ENCODE data around the gene PLEKHA8. TPM values are rescaled to one million over a fixed set of nuclear protein-coding genes. Genes with fewer than 3 reads are reported as not detected.

Gene PLEKHA8
- total and polyA plus RNA-seq, 2 of the 8 experiments (the other 6 are each of a cell fraction or from before 2014, with no cell fraction given) = 10.7 to 44.0 TPM

- H3K18ac ChIP-seq (ENCODE audit: extremely low read depth, low read length) = no peak overlapping the region
- H3K23ac ChIP-seq (ENCODE audit: insufficient read length) = no peak overlapping the region
- peaks cover 7 to 64% of the 10 kb centered on the region in 2 experiments; a peak in 3 of 4 replicates for H3K79me2 ChIP-seq (ENCODE audit: control insufficient read depth in 1 of 2, insufficient read depth in 2 of 2, low read length in 2 of 2)
- H2BK5ac ChIP-seq (ENCODE audit: low read depth, low read length) = no peak overlapping the region
- no peak for FAIRE-seq
- no peaks in the 10 kb centered on the region for H3K27me3 ChIP-seq (replicated peaks in 1 of 4; ENCODE audit: control insufficient read depth in 3 of 4, extremely low read depth in 1 of 4, insufficient read depth in 3 of 4, low read length in 3 of 4)
- H2AK5ac ChIP-seq (ENCODE audit: low read depth, low read length) = no peak overlapping the region
- no peak overlapping the region for H2AFZ ChIP-seq (ENCODE audit: low read length)
- H4K91ac ChIP-seq (replicated peaks; ENCODE audit: insufficient read length, low read length) = no peak overlapping the region
- H3K9me3 ChIP-seq (ENCODE audit: insufficient read depth in 2 of 2, low read depth in 1 of 2, low read length in 1 of 2) = no peaks in the 10 kb centered on the region
- peaks cover 3 to 7% of the 10 kb centered on the region in 2 experiments for H4K20me1 ChIP-seq (replicated peaks in 1 of 2; ENCODE audit: control insufficient read depth in 1 of 2, insufficient read depth in 2 of 2, low read length in 2 of 2)
- H3K56ac ChIP-seq (replicated peaks; ENCODE audit: insufficient read length, low read depth, low read length) = no peak overlapping the region
- no peak overlapping the region for H3K4me3 ChIP-seq (ENCODE audit: extremely low read depth in 1 of 4, insufficient read depth in 2 of 4, low read depth in 3 of 4, low read length in 4 of 4)
- H3K4me2 ChIP-seq (ENCODE audit: insufficient read depth in 1 of 2, low read depth in 2 of 2, low read length in 2 of 2) = no peak overlapping the region
- H2BK20ac ChIP-seq (ENCODE audit: low read length) = no peak overlapping the region
- no peak overlapping the region for H3K9ac ChIP-seq (replicated peaks in 1 of 4; ENCODE audit: extremely low read depth in 1 of 4, low read depth in 3 of 4, low read length in 3 of 4)
- no peaks in the 10 kb centered on the region for H3K36me3 ChIP-seq (ENCODE audit: control insufficient read depth in 2 of 4, insufficient read depth in 4 of 4, low read length in 3 of 4)
- H3K79me1 ChIP-seq (ENCODE audit: low read depth, low read length) = peaks cover 5% of the 10 kb centered on the region; the same call in 1 of the 2 replicates
- no peak overlapping the region for H3K27ac ChIP-seq (ENCODE audit: low read depth, low read length)
- H4K8ac ChIP-seq (ENCODE audit: extremely low read depth, insufficient read depth, low read length) = no peak overlapping the region
- no peaks in the 10 kb centered on the region for H3K4me1 ChIP-seq (replicated peaks in 1 of 4; ENCODE audit: control insufficient read depth in 3 of 4, insufficient read depth in 4 of 4, low read length in 3 of 4)
- CTCF ChIA-PET (ENCODE audit: partially characterized antibody) = interaction anchor here (1.1 to 4.1 kb wide), 3 partner anchors 12 to 81 kb away, joined by 3 to 29 read pairs (median 3); no protein-coding TSS in a partner anchor
- POLR2A ChIA-PET (ENCODE audit: partially characterized antibody) = interaction anchor here (1.0 to 1.2 kb wide), 2 partner anchors 8 to 23 kb away, joined by 3 to 4 read pairs; no protein-coding TSS in a partner anchor
- H4K5ac ChIP-seq (ENCODE audit: insufficient read length, low read depth, low read length) = no peak overlapping the region
- H2BK120ac ChIP-seq (replicated peaks; ENCODE audit: low read depth, low read length) = no peak overlapping the region
- no peak for TF ChIP-seq TAF1 (IDR thresholded peaks at IDR 0.05; ENCODE audit: low read depth, low read length)
- no peak overlapping the region for H3K14ac ChIP-seq (ENCODE audit: insufficient read length)
- no peaks in the 10 kb centered on the region for H3K23me2 ChIP-seq (ENCODE audit: low read depth, low read length)
- no peak overlapping the region for H3K4ac ChIP-seq (replicated peaks; ENCODE audit: insufficient read length, low read depth, low read length)
- no peak overlapping the region for H2BK12ac ChIP-seq (ENCODE audit: low read depth, low read length)
- no peak overlapping the region for H2BK15ac ChIP-seq (ENCODE audit: low read length)
- DNase-seq (ENCODE audit: low read depth in 1 of 2, low spot score in 2 of 2) = no peak
These were observed 48.1 kb upstream of the PLEKHA8 start for GRCh38 chr7:29980151-29980550.
